GM12878 (cell line): ENCODE data around the gene KIF18A.

Experiments
- BCLAF1 ChIP-seq: fragments of 450-650 bp; IDR thresholded peaks from 2 replicates; pipeline ENCODE4 v1.6.1; 2017; ENCODE audit warnings: antibody characterized with exemption, mild to moderate bottlenecking, moderate library complexity
- EZH2 ChIP-seq: IDR thresholded peaks from 2 replicates; pipeline ENCODE4 v1.6.1; 2012; ENCODE audit warnings: low read depth, mild to moderate bottlenecking, control low read depth, inconsistent platforms, low read length, borderline replicate concordance; ENCODE audit not compliant: control insufficient read depth
- MEF2A ChIP-seq: IDR thresholded peaks from 2 replicates; pipeline ENCODE4 v1.6.1; 2011; ENCODE audit warnings: low read depth, mild to moderate bottlenecking, low read length, moderate library complexity; ENCODE audit not compliant: insufficient read depth
- POLR2AphosphoS2 ChIP-seq: IDR thresholded peaks from 2 replicates; pipeline ENCODE4 v1.6.1; 2011; ENCODE audit warnings: low read depth, mild to moderate bottlenecking, low read length, improper control_type of control experiment, moderate library complexity
- POLR2AphosphoS5 ChIP-seq: IDR thresholded peaks from 2 replicates; pipeline ENCODE4 v1.6.1; 2011; ENCODE audit warnings: mild to moderate bottlenecking, low read length, inconsistent platforms
- RAD21 ChIP-seq: IDR thresholded peaks from 2 replicates; pipeline ENCODE4 v1.6.1; 2011; ENCODE audit warnings: mild to moderate bottlenecking, low read depth, low read length, moderate library complexity; ENCODE audit not compliant: insufficient read depth
- TARDBP ChIP-seq: IDR thresholded peaks from 2 replicates; pipeline ENCODE4 v1.6.1; 2016; ENCODE audit warnings: borderline replicate concordance
- ZZZ3 ChIP-seq: IDR thresholded peaks from 2 replicates; pipeline ENCODE4 v1.6.1; 2011; ENCODE audit warnings: low read depth; ENCODE audit not compliant: control insufficient read depth, insufficient read length
- TF ChIP-seq, protein P1 (sequence below), 3 experiments: IDR thresholded peaks in 2 of 3; conservative IDR thresholded peaks in 1 of 3; 2 replicates each; pipeline ENCODE4 v1.5.1; 2011; ENCODE audit warnings: low read depth in 3 of 3, low read length in 3 of 3, mild to moderate bottlenecking in 3 of 3, control low read depth in 2 of 3, moderate library complexity in 2 of 3, inconsistent platforms in 1 of 3, mixed read lengths in 1 of 3; ENCODE audit not compliant: control insufficient read depth in 2 of 3, insufficient read depth in 1 of 3; ENCODE audit errors: extremely low read depth in 1 of 3

- TF ChIP-seq MEF2A (no peak), BCLAF1 (no peak), POLR2AphosphoS2 (no peak), TARDBP (no peak), EZH2 (no peak), POLR2AphosphoS5 (no peak), RAD21 (no peak), ZZZ3 (no peak)
- TF ChIP-seq, protein P1, sequence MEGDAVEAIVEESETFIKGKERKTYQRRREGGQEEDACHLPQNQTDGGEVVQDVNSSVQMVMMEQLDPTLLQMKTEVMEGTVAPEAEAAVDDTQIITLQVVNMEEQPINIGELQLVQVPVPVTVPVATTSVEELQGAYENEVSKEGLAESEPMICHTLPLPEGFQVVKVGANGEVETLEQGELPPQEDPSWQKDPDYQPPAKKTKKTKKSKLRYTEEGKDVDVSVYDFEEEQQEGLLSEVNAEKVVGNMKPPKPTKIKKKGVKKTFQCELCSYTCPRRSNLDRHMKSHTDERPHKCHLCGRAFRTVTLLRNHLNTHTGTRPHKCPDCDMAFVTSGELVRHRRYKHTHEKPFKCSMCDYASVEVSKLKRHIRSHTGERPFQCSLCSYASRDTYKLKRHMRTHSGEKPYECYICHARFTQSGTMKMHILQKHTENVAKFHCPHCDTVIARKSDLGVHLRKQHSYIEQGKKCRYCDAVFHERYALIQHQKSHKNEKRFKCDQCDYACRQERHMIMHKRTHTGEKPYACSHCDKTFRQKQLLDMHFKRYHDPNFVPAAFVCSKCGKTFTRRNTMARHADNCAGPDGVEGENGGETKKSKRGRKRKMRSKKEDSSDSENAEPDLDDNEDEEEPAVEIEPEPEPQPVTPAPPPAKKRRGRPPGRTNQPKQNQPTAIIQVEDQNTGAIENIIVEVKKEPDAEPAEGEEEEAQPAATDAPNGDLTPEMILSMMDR (IDR thresholded peaks at IDR 0.05 in 2 of 3, conservative IDR thresholded peaks at IDR 0.05 in 1 of 3; ENCODE audit: control insufficient read depth in 2 of 3, extremely low read depth in 1 of 3, insufficient read depth in 1 of 3, low read depth in 3 of 3, low read length in 3 of 3) = no peak
These were observed 25.2 kb upstream of the KIF18A start for GRCh38 chr11:28133146-28133545.
